SJCRH30 (cell line): ENCODE data around the gene SPAAR. TPM values are rescaled to one million over a fixed set of nuclear protein-coding genes. Genes with fewer than 3 reads are reported as not detected.
A peak's percentile ranks its signal among the peaks of the same experiment; 100 is the strongest.

Experiments
- DNase-seq, 2 experiments: peaks; one replicate each; pipeline ENCODE4 v3.0.0-alpha.2; 2015 to 2020
- H3K27ac ChIP-seq: fragments of 250-450 bp; sonication (Bioruptor Pico); 2 replicates; pipeline ENCODE4 v1.5.1; 2020; ENCODE audit warnings: mild to moderate bottlenecking, moderate library complexity
- H3K27me3 ChIP-seq: fragments of 250-450 bp; sonication (Bioruptor Pico); 2 replicates; pipeline ENCODE4 v1.5.1; 2020; ENCODE audit warnings: mild to moderate bottlenecking, moderate library complexity
- H3K36me3 ChIP-seq: fragments of 250-450 bp; sonication (Bioruptor Pico); 2 replicates; pipeline ENCODE4 v1.5.1; 2020; ENCODE audit warnings: mild to moderate bottlenecking, moderate library complexity
- H3K4me1 ChIP-seq: fragments of 250-450 bp; sonication (Bioruptor Pico); 2 replicates; pipeline ENCODE4 v1.5.1; 2020; ENCODE audit warnings: mild to moderate bottlenecking, moderate library complexity
- H3K4me3 ChIP-seq: fragments of 250-450 bp; sonication (Bioruptor Pico); 2 replicates; pipeline ENCODE4 v1.5.1; 2020; ENCODE audit warnings: mild to moderate bottlenecking, moderate library complexity
- H3K9me3 ChIP-seq: fragments of 250-450 bp; sonication (Bioruptor Pico); replicated peaks from 2 replicates; pipeline ENCODE4 v1.5.1; 2020; ENCODE audit warnings: mild to moderate bottlenecking, moderate library complexity
- total RNA-seq: library from RNA; depleted of rRNA; stranded (reverse); fragments of >200 nt; shearing (Covaris generic); gene quantifications from 2 replicates; pipeline ENCODE4 v1.2.3, GENCODE V29; 2014

SPAAR gene
- total RNA-seq, 1 experiment from 2014 or later, result 0.12 TPM

DNA sequence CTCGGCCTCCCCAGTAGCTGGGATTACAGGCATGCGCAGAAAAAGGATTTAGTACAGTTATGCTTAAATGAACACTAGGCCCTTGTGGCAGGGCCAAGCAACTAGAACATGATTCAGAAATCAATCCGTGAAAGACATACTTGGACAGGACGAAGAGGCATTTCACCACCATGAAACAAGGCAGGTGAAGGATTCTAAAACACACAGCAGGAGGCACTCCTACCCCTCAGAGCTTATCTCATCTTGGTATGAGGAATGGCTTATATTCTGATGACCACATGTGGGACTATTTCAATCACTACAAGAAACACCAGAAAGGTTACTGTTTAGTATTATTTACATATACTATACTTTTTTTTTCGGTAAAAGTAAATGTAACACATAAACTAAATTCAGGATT, 33.0 kb downstream of the SPAAR start:
- Histone ChIP-seq H3K27ac (no peak overlapping the region), H3K36me3 (no peaks in the 10 kb centered on the region), H3K4me3 (no peak overlapping the region), H3K27me3 (no peaks in the 10 kb centered on the region), H3K4me1 (peaks cover 4% of the 10 kb centered on the region; the same call in 1 of the 2 replicates), H3K9me3 (no peaks in the 10 kb centered on the region)
- no peak for DNase-seq

DNA sequence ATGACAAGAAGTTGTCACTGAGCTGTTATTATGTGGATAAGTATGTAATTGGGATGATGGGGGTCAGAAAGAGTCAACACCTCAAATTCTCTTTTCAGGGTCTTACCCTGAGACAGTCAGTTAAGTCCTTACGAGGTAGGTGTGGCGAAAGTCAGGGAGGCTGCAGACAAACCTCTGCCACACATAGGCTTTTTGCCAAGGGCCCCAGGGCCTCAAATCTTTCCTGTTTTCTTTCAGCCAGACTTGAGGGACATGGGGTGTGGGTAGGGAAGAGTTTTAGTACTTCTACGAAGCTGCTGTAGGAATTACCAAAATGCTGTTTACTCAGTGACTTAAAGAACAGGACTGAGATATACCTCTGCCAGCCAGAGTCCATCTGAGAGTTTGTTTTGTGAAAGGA, 34.9 kb downstream of the SPAAR start:
- DNase-seq, result no peak
- H3K4me3 ChIP-seq, result no peak overlapping the region
- H3K27ac ChIP-seq, result no peak overlapping the region
- H3K9me3 ChIP-seq, result no peaks in the 10 kb centered on the region
- no peaks in the 10 kb centered on the region for H3K36me3 ChIP-seq
- H3K4me1 ChIP-seq, result peaks cover 4% of the 10 kb centered on the region; the same call in 1 of the 2 replicates
- no peaks in the 10 kb centered on the region for H3K27me3 ChIP-seq

DNA sequence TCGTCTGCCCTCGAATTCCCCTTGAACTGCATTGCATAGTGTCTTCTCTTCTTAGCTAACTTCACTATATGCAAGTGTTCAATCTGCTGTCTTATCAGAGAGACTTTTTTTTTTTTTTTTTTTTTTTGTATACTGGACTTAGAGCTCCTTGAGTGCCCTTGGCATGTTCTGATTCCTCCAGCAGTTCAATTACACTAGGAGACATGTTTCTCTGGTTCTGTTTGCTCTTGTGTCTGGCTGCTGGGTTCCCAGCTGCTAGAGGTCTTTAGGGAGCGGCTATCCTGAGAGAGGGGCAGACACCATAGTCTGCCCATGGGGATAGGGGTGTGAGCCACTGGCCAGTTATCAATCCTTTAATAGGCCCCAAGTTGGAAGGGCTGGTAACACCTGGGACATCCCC, 35.6 kb downstream of the SPAAR start:
- no peaks in the 10 kb centered on the region for H3K9me3 ChIP-seq

DNA sequence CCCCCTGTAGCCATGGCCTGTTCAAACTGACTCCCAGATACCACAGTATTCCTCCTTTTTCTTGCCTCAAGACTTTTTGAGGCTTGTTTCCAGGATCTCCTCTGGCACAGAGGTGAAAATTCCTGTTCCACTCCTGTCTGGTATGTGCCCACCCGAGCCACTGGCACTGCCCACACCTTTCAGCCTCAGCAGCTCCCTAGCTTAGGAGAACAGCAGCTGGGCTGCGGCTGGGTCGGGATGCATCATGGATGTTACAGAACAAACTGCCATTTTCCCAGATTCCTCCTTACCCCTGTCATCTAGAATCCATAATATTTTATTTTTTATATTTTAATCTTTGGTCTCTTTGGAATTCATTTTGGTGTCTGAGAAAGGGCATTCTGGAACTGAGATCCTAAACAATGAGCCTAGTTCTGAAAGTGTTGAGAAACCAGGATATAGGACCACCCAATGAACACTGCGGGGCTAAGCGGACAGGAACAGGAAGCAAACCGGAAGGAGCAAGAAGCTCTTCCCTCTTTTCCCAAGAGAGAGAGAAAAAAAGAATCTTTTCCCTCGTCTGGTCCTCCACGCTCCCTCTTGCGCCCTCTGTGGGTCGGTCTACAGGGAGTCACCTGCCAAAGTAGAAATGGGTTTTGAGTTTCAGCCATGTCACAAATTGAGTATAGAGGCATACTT, 36.2 kb downstream of the SPAAR start:
- DNase-seq, result peak; percentile 89 to 95
- Histone ChIP-seq H3K9me3 (no peaks in the 10 kb centered on the region), H3K36me3 (no peaks in the 10 kb centered on the region), H3K4me3 (peak overlapping the region; percentile 35), H3K27me3 (no peaks in the 10 kb centered on the region), H3K4me1 (peaks cover 4% of the 10 kb centered on the region; the same call in 1 of the 2 replicates), H3K27ac (peak overlapping the region; percentile 11; the same call in 1 of the 2 replicates)

More for the DNA sequence above, 35.6 kb downstream of the SPAAR start:
- no peak for DNase-seq
- no peak overlapping the region for H3K27ac ChIP-seq
- no peaks in the 10 kb centered on the region for H3K27me3 ChIP-seq
- H3K36me3 ChIP-seq, result no peaks in the 10 kb centered on the region
- no peak overlapping the region for H3K4me3 ChIP-seq
- H3K4me1 ChIP-seq, result peaks cover 4% of the 10 kb centered on the region; the same call in 1 of the 2 replicates

DNA sequence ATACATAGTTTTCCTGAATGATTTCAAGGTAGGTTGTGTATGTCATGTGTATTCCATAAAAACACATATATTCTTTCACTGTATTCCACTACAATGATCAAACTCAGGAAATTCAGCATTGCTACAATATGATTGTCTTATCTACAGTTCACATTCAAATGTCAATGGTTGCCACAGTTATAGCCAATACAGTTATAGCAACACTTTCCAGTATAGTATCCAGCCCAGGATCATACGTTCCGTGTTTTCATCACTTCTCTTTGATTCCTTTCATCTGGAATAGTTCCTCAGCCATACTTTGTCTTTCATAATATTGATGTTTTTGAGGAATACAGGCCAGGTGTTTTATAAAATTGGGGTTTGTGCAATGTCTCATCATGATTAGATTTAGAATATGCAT, 39.2 kb downstream of the SPAAR start:
- Histone ChIP-seq H3K4me3 (no peak overlapping the region), H3K27ac (no peak overlapping the region), H3K27me3 (no peaks in the 10 kb centered on the region), H3K36me3 (no peaks in the 10 kb centered on the region), H3K4me1 (0 out of 2 replicates have a peak, but pooled peaks cover 12% of the 10 kb centered on the region), H3K9me3 (no peaks in the 10 kb centered on the region)
- no peak for DNase-seq

DNA sequence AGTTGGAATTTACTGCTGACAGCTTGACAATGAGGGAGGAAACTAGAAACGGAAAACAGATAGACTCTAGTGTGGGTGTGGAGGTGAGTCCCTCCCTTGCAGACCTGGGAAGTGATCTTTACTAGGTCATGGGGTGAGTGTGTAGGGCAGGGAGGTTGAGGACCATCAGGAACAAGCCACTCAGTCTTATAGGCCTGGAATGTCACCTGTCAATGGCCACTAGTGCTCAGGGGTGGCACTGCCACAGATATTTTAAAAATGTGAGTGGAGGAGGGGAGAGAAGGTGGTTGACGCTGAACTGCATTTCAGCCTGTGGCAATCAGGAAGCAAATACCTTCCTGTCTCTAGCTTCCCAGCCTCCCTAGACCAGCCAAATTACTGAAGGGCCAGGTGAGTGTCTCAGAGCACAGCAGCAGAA, 39.6 kb downstream of the SPAAR start:
- DNase-seq, result no peak

DNA sequence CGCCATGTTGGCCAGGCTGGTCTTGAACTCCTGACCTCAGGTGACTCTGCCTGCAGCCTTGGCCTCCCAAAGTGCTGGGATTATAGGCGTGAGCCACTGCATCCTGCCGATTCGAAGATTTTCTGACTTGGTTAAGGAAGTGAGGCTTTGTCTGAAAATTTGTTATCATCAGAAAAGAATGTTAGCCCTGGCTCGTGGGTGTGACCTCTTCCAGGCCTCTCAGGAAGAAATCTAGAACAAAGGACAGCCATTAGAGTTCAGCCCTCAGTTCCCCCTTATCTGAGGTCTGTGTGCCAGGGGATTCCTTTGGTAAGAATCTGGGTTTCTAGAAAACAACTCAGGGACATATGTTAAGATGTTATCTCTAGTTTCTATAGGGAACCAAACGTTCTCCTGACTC, 42.4 kb downstream of the SPAAR start:
- Histone ChIP-seq H3K36me3 (no peaks in the 10 kb centered on the region), H3K9me3 (no peaks in the 10 kb centered on the region), H3K4me1 (0 out of 2 replicates have a peak, but pooled peaks cover 8% of the 10 kb centered on the region), H3K4me3 (no peak overlapping the region), H3K27me3 (peaks cover 4% of the 10 kb centered on the region; the same call in 1 of the 2 replicates), H3K27ac (no peak overlapping the region)
- no peak for DNase-seq

More for the DNA sequence above, 39.6 kb downstream of the SPAAR start:
- H3K27ac ChIP-seq, result no peak overlapping the region
- 0 out of 2 replicates have a peak, but pooled peaks cover 12% of the 10 kb centered on the region for H3K4me1 ChIP-seq
- H3K4me3 ChIP-seq, result no peak overlapping the region
- H3K9me3 ChIP-seq, result no peaks in the 10 kb centered on the region
- no peaks in the 10 kb centered on the region for H3K27me3 ChIP-seq
- no peaks in the 10 kb centered on the region for H3K36me3 ChIP-seq

DNA sequence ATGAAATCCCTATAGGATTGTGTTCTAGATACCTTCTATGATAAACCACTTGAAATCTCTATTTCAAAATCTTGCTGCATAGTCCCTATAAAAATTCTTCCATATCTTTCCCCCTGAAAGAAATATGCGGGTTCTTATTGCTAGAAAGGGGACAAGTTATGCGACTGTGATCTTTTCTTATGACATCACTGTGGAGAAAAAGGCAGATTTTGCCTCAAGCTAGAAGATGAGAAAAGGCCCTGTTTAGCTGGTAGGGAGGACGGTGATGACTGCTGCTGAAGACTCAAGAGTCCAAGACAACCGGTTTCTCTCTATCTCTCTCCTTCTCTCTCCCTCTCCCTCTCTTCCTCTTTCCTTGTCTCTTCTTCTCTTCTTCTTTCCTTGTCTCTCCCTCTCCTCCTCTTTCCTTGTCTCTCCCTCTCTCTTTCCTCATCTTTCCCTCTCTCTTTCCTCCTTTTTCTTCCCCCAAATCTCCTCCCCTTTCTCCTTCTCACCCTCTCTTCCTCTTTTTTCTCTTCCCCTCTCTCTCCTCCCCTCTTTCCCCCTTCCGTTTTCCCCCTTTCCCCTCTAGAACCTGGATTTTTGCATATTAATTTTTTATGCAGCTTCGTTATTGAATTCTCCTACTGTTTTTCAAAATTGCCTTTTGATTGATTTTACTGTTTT, 43.4 kb downstream of the SPAAR start:
- Histone ChIP-seq H3K9me3 (no peaks in the 10 kb centered on the region), H3K27ac (no peak overlapping the region), H3K4me3 (no peak overlapping the region), H3K36me3 (no peaks in the 10 kb centered on the region), H3K27me3 (peaks cover 5% of the 10 kb centered on the region; the same call in 1 of the 2 replicates), H3K4me1 (0 out of 2 replicates have a peak, but pooled peaks cover 8% of the 10 kb centered on the region)
- peak in 1 of 2 experiments; percentile 4 for DNase-seq

DNA sequence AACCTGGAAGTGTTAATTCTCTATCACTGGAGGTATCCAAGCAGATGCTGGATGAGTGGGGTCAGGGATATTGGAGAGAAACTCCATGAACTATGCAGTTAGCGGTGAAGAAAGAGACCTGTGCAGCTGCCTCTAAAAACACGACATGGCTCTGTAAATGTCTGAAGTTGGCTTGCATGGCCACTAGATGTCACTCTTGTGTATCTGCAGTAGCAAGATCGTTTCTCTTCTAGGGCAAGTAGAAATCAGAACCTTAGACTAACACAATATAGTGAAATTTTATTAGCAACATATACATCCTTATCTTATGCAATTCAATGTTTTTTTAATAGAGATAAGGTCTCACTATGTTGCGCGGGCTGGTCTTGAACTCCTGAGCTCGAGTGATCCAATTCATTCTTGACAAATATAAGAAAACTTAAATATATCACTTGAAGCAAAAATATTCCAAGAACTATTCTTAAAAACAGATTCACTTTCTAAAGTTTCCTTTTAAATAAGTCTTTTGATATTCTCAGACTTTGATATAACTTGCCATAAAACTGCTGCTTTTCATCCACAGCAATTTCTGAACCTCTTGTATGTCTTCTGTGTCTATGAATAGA, 45.8 kb downstream of the SPAAR start:
- Histone ChIP-seq H3K4me3 (no peak overlapping the region), H3K36me3 (no peaks in the 10 kb centered on the region), H3K9me3 (no peaks in the 10 kb centered on the region), H3K27ac (no peak overlapping the region), H3K27me3 (peaks cover 5% of the 10 kb centered on the region; the same call in 1 of the 2 replicates), H3K4me1 (0 out of 2 replicates have a peak, but pooled peaks cover 8% of the 10 kb centered on the region)
- peak; percentile 58 to 78 for DNase-seq

DNA sequence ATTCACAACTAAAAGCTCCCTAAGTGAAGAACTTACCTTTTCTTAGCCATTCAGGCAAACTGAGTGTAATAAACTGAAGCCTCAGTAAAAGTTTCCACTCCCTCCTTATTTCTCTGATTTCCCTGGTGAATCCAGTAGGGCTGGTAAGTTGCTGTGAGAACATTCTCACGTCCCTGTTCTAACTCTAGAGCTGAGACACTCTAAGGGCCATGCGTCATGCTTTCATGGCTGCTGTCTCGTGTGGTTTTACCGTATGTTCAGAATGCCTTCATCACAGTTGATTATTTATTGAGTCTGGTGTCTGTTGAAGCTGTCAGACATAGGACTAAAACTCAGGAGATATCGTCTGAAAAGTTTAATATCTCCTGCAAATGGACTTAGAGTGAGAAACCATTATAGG, 47.4 kb downstream of the SPAAR start:
- no peak overlapping the region for H3K4me3 ChIP-seq
- no peaks in the 10 kb centered on the region for H3K36me3 ChIP-seq
- H3K4me1 ChIP-seq, result 0 out of 2 replicates have a peak, but pooled peaks cover 8% of the 10 kb centered on the region
- no peaks in the 10 kb centered on the region for H3K9me3 ChIP-seq
- no peak for DNase-seq
- H3K27ac ChIP-seq, result no peak overlapping the region
- H3K27me3 ChIP-seq, result peaks cover 5% of the 10 kb centered on the region; the same call in 1 of the 2 replicates

DNA sequence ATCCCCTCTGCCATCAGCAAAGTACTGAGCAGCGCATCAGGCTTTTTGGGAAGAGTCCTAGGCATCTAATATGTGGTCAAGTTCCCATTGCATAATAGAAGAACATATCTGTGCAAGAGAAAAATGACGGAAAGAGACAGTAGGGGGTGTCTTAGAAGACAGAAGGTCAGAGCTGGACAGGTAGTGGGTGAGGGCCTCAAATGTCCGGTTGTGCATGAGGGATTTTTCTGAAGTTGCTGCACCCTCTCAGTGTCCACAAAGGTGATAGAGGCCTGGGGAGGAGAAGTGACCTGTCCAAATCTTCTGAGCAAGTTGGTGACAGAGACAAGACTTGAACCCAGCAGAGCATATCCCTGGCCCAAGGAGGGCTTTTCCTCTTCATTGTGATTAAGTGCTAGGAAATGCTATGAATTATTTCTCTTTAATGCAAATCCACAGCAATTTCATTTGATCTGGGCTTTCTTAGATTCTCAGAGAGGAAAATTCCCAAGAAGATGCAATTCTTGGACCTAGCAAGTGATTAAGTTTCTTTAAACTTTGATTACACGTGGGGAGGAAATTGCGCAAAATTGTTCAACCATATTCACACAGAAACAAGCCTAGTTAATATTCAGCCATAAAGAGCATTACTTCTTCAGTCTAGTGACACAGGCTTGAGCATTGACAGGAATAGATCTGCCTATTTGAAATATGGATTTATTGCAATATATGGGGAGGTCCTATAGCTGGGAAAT, 49.0 kb downstream of the SPAAR start, which contains the start of gene OR2S2:
TSS of gene OR2S2 (minus strand) at position 51 of the 734 bp plus-strand sequence. CDS start 56 bp downstream, outside the sequence.
- H3K36me3 ChIP-seq, result no peaks in the 10 kb centered on the region
- H3K9me3 ChIP-seq, result no peaks in the 10 kb centered on the region
- no peak within 1 kb of the TSS for H3K4me3 ChIP-seq
- no peak within 1 kb of the TSS for H3K27ac ChIP-seq
- DNase-seq, result no peak
- peaks cover 3% of the 10 kb centered on the region; the same call in 1 of the 2 replicates for H3K4me1 ChIP-seq
- H3K27me3 ChIP-seq, result peaks cover 5% of the 10 kb centered on the region; the same call in 1 of the 2 replicates

DNA sequence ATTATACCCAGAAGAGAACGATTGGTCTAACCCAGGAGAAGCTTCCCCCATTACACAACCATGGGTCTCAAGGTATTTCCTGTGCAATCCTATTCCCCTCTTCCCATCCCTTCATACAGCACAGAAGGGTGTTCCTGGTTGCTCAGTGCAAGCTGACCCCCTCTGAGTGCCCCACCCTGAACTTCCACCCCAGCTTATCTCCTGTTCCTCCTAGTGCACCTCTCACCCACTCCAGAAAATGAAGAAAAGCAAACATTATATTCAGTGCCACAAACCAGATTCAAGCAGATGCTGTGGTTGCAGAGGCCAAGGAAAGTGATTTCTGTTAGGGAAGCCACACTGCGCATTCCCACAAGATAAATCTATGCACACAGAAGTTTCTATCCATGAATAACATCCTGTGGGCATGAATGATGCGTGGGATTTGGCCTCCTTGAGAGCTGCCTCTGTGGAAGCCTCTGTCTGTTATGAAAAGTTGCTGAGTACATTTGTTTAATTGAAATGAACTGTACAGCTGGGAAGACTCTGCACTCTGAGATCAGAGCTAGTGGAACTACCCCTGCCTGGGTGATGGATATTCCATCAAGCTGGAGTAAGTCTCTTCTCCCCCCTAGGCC, 50.9 kb downstream of the SPAAR start:
- Histone ChIP-seq H3K9me3 (no peaks in the 10 kb centered on the region), H3K27me3 (peaks cover 5% of the 10 kb centered on the region; the same call in 1 of the 2 replicates), H3K36me3 (no peaks in the 10 kb centered on the region), H3K27ac (no peak overlapping the region), H3K4me3 (no peak overlapping the region), H3K4me1 (peaks cover 3% of the 10 kb centered on the region; the same call in 1 of the 2 replicates)
- DNase-seq, result no peak
